GM12872 (cell line): Measurements from ENCODE around the gene SFXN5.

ENCODE experiments used
- CTCF ChIP-seq: IDR thresholded peaks from 3 replicates; pipeline ENCODE4 v1.5.1; 2011; ENCODE audit warnings: low read depth, mild to moderate bottlenecking, low read length, moderate library complexity; ENCODE audit not compliant: insufficient read depth

SFXN5 gene

GRCh38 chr2:73063472-73063871 is 8.0 kb downstream of the SFXN5 start:
- TF ChIP-seq CTCF, result no peak

GRCh38 chr2:73059106-73059505 is 12.4 kb downstream of the SFXN5 start:
- no peak for TF ChIP-seq CTCF

GRCh38 chr2:73054980-73055379 is 16.5 kb downstream of the SFXN5 start:
- no peak for TF ChIP-seq CTCF

- no peak for TF ChIP-seq CTCF
Observed at GRCh38 chr2:73053316-73054114, 18.0 kb downstream of the SFXN5 start.

- no peak for TF ChIP-seq CTCF
Observed at GRCh38 chr2:73050121-73050545, 21.4 kb downstream of the SFXN5 start.

- TF ChIP-seq CTCF, result no peak
Observed at GRCh38 chr2:73043929-73044832, 27.3 kb downstream of the SFXN5 start.

GRCh38 chr2:73043276-73043675 is 28.2 kb downstream of the SFXN5 start:
- TF ChIP-seq CTCF, result no peak
